ENCODE data around the gene DOK7. TPM values are rescaled to one million over a fixed set of nuclear protein-coding genes. Genes with fewer than 3 reads are reported as not detected.

The DOK7 gene
- total RNA-seq, 1 donor from 2014 or later = not detected

GRCh38 chr4:3518511-3518880, 55.4 kb downstream of the DOK7 start:
- DNase-seq (ENCODE audit: low spot score) = no peak

- DNase-seq (ENCODE audit: low spot score) = no peak
Measured at GRCh38 chr4:3518941-3519340, 55.8 kb downstream of the DOK7 start.

GRCh38 chr4:3519468-3520264, 56.6 kb downstream of the DOK7 start:
- DNase-seq (ENCODE audit: low spot score) = no peak

- DNase-seq (ENCODE audit: low spot score) = no peak
Measured at GRCh38 chr4:3520276-3520675, 57.2 kb downstream of the DOK7 start.

- DNase-seq (ENCODE audit: low spot score) = no peak
Measured at GRCh38 chr4:3520796-3521600, 57.9 kb downstream of the DOK7 start.

- DNase-seq (ENCODE audit: low spot score) = no peak
Measured at GRCh38 chr4:3521621-3522325, 58.7 kb downstream of the DOK7 start.

- DNase-seq (ENCODE audit: low spot score) = no peak
Measured at GRCh38 chr4:3522326-3522640, 59.2 kb downstream of the DOK7 start.

GRCh38 chr4:3522651-3523050, 59.5 kb downstream of the DOK7 start:
- no peak for DNase-seq (ENCODE audit: low spot score)

GRCh38 chr4:3523146-3523627, 60.1 kb downstream of the DOK7 start:
- DNase-seq (ENCODE audit: low spot score) = no peak

GRCh38 chr4:3523628-3524221, 60.6 kb downstream of the DOK7 start:
- no peak for DNase-seq (ENCODE audit: low spot score)

GRCh38 chr4:3524349-3524748, 61.2 kb downstream of the DOK7 start:
- DNase-seq (ENCODE audit: low spot score) = no peak

- DNase-seq (ENCODE audit: low spot score) = no peak
Measured at GRCh38 chr4:3524920-3525319, 61.8 kb downstream of the DOK7 start.

- no peak for DNase-seq (ENCODE audit: low spot score)
Measured at GRCh38 chr4:3525532-3526430, 62.7 kb downstream of the DOK7 start.

- DNase-seq (ENCODE audit: low spot score) = no peak
Measured at GRCh38 chr4:3526456-3526855, 63.4 kb downstream of the DOK7 start.

- no peak for DNase-seq (ENCODE audit: low spot score)
Measured at GRCh38 chr4:3527101-3527913, 64.2 kb downstream of the DOK7 start.

- DNase-seq (ENCODE audit: low spot score) = no peak
Measured at GRCh38 chr4:3527914-3528876, 65.1 kb downstream of the DOK7 start.

- no peak for DNase-seq (ENCODE audit: low spot score)
Measured at GRCh38 chr4:3529363-3529762, 66.3 kb downstream of the DOK7 start.

GRCh38 chr4:3530051-3530450, 66.9 kb downstream of the DOK7 start:
- DNase-seq (ENCODE audit: low spot score) = no peak

Data from mesenteric fat pad (tissue), 1 donor.